ENCODE data around the gene RBSN. TPM values are rescaled to one million over a fixed set of nuclear protein-coding genes. Genes with fewer than 3 reads are reported as not detected.

The RBSN gene
- polyA plus RNA-seq, 1 donor, result 33.3 TPM

DNA sequence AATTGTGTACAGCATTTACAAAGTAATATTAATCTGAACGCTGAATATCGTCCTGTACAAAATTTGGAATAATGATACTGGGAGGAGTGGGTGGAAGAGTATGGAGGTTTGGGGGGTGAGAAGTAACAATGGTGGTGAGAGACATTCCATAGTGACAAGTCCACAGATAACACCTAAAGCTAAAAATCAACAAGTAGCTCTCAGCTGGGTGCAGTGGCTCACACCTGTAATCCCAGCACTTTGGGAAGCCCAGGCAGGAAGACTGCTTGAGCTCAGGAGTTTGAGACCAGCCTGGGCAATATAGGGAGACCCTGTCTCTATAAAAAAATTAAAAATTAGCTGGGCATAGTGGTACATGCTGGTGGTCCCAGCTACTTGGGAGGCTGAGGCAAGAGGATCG lies 38.9 kb downstream of the RBSN start:
- DNase-seq, result no peak

DNA sequence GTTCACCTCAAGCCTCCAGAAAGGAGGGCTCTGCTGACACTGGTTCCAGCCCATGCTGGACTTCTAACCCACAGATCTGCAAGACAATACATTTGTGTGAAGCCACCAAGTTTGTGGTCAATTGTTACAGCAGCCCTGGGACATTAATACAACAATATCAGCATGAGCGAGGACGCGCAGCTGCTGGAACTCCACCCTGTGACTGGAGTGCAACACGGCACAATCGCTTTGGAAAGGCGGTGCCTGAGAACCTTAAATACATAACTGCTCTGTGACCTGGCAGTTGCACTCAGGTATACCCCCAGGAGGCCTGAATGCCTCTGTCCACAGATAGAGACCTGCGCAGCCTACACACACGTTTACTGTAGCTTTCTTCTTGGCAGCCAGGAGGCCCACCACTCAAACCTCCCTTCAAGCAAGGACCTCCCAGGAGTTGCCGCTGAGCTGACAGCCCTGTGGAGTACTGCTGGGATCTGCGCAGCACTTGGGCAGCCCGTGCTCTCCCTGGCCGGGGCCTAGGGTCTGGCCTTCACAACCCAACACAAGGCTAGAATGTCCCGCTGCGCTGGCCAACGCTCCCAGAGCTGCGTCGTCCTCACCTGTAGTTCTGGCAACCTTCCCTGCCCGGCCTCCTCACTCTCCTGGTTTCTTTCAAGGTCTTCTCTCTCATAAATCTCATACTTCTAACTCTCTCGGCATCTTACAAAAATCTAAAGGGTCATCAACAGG lies 42.1 kb downstream of the RBSN start:
- no peak for DNase-seq

DNA sequence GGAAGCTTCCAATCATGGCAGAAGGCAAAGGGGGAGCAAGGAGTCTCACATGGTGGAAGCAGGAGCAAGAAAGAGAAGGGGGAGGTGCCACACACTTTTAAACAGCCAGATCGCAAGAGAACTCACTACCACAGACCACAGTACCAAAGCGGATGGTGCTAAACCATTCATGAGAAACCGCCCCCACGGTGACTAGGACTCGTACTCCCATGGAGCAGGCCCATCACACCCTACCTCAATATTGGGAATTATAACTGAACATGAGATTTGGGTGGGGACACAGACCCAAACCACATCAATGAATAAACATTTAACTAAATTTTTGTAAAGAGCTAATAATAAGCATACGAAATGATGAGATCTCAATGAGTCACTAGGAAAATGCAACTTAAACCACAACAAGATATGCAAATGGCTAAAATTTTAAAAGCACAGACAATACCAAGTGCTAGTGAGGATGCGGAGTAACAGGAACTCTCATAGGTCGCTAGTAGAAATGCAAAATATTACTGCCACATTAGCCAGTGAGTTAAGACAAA lies 43.9 kb downstream of the RBSN start:
- DNase-seq, result no peak

DNA sequence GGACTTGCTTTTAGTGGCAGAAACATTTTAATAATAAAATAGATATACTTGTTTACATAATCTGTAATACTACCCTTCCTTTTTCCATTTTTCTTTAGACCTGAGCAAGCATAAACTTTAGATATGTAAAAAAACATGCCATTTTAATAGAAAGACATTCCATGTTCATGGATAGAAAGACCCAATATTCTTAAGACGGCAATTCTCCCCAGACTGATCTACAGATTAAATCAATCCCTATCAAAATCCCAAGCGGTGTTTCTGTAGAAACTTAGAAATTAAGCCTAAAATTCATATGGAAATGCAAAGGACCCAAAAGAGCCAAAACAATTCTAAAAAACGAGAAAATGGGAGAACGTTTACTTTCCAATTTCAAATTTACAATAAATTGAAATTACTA lies 45.4 kb downstream of the RBSN start:
- DNase-seq, result no peak

DNA sequence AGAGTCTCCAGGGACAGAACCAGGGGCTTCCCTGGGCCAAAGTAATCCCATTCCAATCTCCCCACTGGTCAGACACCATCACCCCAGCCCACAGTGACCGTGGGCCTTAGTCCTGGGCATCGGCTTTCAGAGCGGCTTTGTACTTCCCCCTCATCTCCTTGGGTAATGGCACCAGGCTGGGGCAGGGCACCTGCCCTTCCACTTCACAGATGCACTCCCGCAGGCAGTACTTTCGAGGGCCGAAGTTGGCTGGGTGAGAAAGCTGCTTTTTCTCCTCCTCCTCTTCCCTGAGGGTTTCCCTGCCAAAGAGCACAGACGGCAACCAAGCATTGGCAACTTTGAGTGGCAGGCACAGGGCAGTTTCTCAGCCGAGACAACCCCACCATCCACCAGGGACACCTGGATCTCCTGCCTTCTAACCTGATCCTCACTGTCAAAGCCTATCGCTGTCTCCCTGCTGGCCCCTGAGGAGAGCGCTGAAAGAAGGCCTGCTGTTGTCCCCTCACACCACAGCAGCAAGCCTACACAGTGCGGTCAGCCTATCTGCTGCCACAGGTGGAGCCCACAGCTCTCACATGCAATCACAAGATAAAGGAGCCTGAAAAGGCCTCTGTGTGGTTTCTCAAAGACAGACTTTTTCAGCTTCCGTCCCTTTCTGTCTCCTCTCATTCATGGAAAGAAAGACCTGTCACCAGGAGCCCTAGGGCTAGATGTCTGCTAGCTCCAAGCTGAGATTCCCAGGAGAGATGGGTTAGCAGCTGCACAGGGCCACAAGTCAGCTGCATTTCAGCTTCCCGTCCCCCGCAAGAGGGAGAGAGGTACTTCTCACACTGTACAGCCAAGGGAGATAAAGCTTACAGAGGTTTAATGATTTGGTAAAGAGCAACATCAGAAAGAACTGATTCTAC lies 46.4 kb downstream of the RBSN start:
- DNase-seq, result no peak

DNA sequence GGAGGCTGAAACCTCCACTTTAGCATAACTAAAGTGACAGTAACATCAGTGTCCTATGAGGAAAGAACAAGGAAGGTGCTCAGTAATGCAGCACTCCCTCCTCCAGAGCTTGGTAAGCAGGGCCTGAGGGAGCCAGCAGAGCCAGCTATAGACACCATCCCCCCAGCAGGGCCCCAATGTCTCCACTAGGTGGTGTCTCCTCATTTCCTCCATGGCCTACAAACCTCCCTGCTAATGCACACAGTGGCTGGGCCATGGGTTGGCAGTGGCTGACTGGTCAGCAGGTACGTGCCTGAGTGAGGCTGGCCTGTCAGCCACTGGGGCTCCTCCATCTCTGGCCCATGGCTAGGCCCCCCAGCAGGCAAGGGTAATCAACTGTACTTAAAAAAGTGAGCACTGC lies 47.4 kb downstream of the RBSN start:
- no peak for DNase-seq

DNA sequence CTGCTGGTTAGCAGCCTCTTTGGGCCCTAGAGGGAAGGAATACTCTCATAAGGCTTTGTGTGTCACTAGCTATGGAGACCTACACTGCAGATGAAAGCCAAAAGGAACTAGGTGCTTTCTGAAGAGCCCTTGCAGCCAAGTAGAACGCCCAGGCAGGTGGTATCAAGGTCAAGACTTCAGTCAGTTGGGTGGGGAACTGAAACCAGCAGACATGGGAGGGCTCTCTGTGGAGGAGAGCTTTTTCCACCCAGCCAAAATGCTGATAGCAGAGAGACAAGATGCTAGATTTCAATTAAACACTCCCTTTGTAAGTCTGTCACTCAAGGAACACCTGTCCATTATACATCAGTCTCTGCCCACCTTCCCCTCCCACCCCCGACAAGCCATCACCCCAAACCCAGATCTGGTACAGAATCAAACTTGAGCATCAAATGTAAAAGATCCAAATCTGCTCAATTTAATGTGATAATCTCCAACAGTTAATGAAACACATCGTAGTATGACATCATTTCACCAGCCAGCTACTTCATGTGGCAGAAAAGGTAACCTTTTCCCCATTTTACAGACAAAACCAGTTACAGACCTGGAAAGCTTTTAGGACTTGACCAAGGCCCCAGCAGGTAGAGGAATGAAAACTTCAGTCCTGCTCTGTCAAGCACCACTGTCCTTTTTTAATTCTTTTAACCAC lies 48.4 kb downstream of the RBSN start:
- no peak for DNase-seq

DNA sequence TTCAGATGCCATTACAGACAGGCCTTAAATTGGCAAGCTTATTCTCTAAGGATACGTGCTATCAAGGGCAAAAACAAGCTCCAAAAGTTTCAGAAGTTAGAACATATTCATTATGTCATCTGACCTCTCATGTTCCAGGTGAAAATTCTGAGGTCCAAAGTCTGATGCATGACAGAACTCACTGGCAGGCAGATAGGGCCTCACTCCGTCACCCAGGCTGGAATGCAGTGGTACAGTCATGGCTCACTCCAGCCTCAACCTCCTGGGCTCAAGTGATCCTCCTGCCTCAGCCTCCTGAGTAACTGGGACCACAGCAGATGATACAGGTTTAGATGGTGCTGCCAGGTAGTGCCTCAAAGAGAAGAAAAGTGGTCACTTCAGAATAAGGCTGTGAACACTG lies 49.4 kb downstream of the RBSN start:
- no peak for DNase-seq

DNA sequence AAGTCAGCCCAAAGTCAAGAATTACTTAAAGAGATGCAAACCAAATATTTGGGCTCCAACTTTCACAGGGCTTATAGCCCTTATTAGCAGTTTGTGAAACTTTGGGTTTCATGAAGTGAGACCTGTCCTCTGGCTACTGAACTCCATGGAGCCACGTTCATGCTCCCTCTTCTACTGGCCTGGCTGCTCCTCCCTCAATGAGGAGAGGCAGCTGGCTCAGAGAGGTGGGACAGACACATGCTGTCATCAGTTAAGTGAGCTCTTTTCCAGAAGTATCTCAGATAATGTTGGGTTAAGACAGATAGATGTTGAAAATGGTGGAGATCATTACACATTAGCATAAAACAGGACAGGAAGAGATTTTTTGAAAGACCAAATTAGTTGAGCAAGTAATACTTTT lies 53.3 kb downstream of the RBSN start:
- DNase-seq, result no peak

DNA sequence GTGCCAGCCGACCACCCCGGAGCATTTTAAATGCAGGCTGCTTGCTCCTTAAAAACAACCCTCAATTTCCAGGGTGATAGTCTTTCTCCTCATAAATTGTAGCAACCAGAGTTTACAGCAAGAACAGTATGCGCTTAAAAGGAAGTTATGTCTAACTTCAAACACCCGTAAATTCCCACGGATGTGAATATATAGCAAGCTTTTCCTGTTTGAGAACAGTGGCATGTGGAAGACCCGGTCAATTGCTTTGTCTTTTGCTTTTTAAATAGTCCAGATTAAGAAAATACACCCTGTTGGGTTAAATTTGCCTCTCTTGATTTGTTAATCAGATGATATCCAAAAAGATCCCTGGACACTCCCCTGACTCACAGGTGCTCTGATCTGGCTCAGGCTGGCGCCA lies 54.6 kb downstream of the RBSN start:
- no peak for DNase-seq

DNA sequence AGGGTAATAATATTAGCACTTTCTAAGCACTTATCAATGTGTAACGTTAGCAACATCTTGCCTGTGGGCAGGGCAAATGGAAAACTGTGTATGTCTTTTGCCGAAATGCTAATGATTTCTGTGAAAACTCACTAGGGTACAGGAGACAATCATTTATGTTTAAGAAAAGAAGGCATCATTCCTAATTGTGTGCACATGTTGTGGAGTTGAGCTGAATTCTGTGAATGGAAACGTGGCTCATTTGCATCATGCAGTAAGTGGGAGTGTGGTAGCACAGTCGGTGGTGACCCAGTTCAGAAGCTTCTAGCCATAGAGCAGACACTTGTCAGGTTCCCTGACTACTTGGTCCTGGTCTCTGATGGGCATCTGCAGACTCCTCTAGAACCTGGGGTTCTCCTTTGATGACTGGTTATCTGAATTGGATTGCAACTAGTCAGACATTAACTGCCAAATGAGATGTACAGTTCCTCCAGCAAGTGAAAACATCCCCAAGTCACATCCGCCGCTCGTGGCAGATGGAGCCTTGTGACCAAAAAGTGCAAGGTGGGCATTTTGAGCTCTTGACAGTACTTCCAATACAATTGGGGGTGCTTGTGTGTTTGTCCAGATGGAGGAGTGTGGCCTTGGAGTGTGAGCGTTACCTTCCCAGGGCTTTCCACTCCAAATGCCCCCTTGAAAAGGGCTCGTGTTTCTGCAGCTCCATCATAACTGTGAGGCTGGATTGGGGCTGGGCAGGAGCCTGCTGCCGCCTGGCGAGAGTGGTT lies 55.4 kb downstream of the RBSN start:
- no peak for DNase-seq

DNA sequence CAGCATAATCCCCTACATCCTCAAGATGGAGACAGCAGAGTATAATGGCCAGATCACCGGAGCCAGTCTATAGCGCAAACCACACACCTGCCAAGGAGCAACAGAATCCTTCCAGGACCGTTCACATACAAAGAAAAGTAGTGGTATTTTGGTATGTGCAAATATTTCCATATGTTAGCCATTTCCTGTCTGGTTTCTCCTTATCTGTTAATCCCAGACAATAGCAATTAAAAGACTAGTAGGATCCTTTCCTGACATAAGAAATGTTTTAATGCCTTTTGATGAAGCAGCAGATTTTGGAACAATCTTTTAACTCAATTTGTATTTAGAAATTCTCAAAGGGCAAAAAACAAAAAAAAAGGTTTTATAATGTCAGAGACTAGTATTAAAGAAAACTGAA lies 56.0 kb downstream of the RBSN start:
- DNase-seq, result no peak

DNA sequence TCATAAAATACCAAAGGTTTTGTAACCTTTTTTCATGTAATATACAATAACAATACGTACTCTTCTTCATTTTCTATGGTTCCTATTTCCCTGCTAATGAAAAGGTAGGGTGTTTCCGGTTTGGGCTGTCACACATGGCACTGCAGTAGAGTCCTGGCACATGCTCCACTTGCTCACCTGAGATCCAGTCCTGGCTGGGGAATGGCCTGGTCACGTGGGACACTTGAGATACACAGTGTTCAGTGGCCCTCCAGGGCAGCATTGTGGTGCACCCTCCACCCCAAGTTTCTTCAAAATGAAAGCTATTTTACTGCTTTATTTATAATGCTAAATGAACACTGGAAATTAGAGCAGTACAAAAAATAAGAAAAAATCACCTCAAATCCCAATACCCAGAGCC lies 57.0 kb downstream of the RBSN start:
- DNase-seq, result no peak

DNA sequence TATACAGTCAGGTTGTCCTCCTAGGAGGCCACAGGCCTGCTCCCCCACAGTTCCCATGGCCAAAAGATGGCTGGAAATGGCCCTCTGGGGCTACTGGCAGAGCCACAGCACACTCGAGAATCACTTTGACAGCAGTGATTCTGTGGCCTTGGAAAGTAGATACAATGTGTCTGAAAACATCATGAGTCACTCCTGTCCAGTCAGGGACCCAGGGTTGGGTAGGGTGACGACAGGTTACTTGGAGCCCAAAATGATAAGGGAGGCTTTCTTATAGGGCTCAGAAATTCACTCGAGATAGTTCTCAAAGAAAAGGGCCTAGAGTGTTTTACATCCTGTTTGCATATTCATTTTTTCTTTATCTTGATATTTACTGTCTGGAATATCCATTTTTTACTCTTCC lies 58.1 kb downstream of the RBSN start:
- DNase-seq, result no peak

DNA sequence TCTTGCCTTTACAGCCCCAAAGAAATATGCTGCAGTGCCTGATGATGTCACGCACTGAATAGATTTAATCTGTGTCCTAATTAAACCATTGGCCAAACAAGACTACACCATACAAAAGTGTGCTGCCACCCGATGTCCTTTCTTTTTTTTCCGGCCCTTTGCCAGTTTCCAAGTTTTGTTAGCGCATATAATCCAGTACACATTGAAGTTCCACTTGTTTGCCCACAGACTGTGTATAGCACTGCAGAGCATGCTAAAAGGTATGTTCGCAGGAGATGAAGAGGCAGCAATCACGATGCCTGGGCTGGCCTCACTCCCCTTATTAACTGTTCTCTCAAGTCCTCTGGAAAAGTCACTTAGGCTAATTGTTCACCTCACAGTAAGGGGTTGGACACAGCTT lies 60.6 kb downstream of the RBSN start:
- no peak for DNase-seq

DNA sequence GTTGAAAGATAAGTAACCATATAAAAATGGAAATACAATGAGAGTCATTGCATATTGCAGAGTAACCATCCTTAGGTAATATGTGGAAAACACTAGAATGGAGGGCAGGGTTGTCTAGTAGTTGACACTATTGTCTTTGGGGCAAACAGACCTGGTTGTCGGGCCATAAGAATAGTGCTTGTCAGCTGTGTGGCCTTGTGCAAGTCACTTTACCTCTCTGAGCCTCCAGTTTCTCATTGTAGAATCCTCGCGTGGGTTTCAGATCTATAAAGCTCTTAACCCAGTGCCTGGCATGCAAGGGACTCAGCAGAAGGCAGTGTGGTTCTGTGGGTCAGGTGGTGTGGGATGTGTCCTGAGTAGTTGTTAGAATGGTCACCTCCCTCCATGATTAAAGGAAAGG lies 65.8 kb downstream of the RBSN start:
- no peak for DNase-seq

DNA sequence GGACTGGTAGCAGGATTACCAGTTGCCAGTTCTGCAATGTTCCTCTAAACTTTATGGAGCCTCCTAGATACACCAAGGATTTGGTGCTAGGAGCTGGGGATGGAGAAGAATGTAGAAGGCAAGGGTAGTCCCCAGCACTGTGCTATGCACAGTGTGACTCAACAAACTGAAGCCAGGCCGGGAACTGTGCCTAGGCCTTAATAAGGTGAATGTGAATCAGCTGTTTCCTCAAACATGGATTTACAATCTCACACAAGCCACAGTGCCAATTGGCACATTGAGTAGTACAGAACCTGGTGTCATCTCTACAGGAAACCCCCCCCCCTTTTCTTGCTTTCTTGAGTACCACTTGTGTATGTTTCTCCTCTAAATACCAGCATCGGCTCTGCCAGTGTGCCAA lies 66.3 kb downstream of the RBSN start:
- no peak for DNase-seq

DNA sequence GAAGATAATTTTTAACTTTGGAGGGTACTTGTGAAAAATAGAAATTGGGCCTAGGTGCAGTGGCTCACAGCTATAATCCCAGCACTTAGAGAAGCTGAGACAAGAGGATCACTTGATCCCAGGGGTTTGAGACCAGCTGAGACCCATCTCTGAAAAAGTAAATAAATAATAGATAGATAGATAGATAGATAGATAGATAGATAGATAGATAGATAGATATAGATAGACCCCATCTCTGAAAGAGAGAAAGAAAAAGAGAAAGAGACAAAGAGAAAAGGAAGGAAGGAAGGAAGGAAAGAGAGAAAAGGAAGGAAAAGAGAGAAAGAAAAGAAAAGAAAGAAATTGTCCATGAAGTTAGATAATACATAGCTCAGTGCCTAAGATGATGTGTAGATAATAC lies 69.3 kb downstream of the RBSN start:
- no peak for DNase-seq

DNA sequence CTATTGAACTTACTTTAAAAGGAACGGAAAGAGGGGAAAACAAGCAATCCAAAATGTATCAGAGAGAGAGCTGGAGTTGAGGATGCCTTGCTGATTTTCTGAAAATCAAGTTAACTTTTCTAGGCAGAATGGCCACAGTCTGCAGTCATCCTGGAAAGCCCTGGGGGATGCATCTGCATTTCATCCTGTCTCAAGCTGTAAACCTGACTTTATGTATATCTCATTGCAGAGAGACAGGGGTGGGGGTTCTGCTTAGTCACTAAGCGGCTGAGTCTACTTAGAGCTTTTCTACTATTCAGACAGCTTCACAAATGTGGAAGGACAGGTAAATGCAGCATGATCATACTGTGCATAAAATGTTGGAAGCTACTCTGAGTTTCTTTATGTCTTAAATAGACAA lies 75.2 kb downstream of the RBSN start:
- DNase-seq, result no peak

DNA sequence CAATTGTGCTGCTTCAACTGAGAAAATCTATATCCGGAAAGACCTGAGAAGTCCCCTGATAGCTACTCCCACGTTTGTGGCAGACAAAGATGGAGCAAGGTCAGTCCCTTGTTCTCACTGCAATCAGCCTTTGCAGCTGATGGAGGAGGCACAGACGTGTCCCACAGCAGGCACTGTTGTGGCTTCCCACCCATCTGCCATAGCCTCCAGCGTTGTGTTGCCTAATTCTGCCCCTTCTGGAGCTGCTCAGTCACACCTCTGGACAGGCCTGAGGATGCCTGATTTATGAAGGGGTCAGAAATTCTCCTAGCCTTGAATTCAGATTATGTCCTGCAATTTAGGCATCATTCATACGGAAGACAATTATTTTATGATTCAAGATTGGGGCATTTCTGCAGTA lies 75.7 kb downstream of the RBSN start:
- DNase-seq, result no peak
